Erythroblast (primary cell): ENCODE measurements around the gene SMU1.
"Not testable (repeated sequence)": the region's sequence is repeated elsewhere in the genome, so short reads cannot be mapped to it uniquely, and the experiment has no call there.

ENCODE experiments used
- DNase-seq, 2 experiments: peaks; one replicate each; lab custom pipeline; 2025; lab: John Stamatoyannopoulos, UW
- GATA1 ChIP-seq: IDR thresholded peaks from 2 replicates; pipeline ENCODE4 v1.6.1; 2011; ENCODE audit warnings: low read depth, mild to moderate bottlenecking, control low read depth, low read length, moderate library complexity
- POLR2A ChIP-seq: IDR thresholded peaks from 2 replicates; pipeline ENCODE4 v1.6.1; 2011; ENCODE audit warnings: mild to moderate bottlenecking, low read length

Gene SMU1

GRCh38 chr9:33101104-33101951 lies 24.9 kb upstream of the SMU1 start:
- DNase-seq: no peak
- no peak for TF ChIP-seq GATA1
- TF ChIP-seq POLR2A: no peak

GRCh38 chr9:33099754-33100153 lies 23.3 kb upstream of the SMU1 start:
- TF ChIP-seq POLR2A (no peak), GATA1 (no peak)
- DNase-seq: no peak

- DNase-seq: no peak
- no peak for TF ChIP-seq GATA1
- no peak for TF ChIP-seq POLR2A
Observed at GRCh38 chr9:33097192-33097591, 20.7 kb upstream of the SMU1 start.

GRCh38 chr9:33092634-33093033 lies 16.2 kb upstream of the SMU1 start:
- DNase-seq: no peak
- TF ChIP-seq POLR2A (no peak), GATA1 (no peak)

- not testable (repeated sequence) for DNase-seq
Observed at GRCh38 chr9:33085672-33086071, 9.2 kb upstream of the SMU1 start.

- DNase-seq: no peak
- no peak for TF ChIP-seq GATA1
- peak; percentile 9 for TF ChIP-seq POLR2A
Observed at GRCh38 chr9:33082538-33083326, 6.3 kb upstream of the SMU1 start.

GRCh38 chr9:33082128-33082527 lies 5.7 kb upstream of the SMU1 start:
- TF ChIP-seq POLR2A (no peak), GATA1 (no peak)
- DNase-seq: no peak

- TF ChIP-seq GATA1: no peak
- TF ChIP-seq POLR2A: no peak
- DNase-seq: peak; percentile 81 to 87
Observed at GRCh38 chr9:33081128-33081851, 4.8 kb upstream of the SMU1 start.

- TF ChIP-seq POLR2A: no peak
- no peak for TF ChIP-seq GATA1
- no peak for DNase-seq
Observed at GRCh38 chr9:33080534-33080933, 4.1 kb upstream of the SMU1 start.

- DNase-seq: no peak
- no peak for TF ChIP-seq POLR2A
- TF ChIP-seq GATA1: no peak
Observed at GRCh38 chr9:33068991-33069390, 7.5 kb downstream of the SMU1 start.

- TF ChIP-seq POLR2A: no peak
- TF ChIP-seq GATA1: no peak
- no peak for DNase-seq
Observed at GRCh38 chr9:33065157-33066076, 11.1 kb downstream of the SMU1 start.

- TF ChIP-seq GATA1 (no peak), POLR2A (no peak)
- no peak for DNase-seq
Observed at GRCh38 chr9:33051144-33051543, 25.3 kb downstream of the SMU1 start.

GRCh38 chr9:33049680-33050361 lies 26.7 kb downstream of the SMU1 start:
- TF ChIP-seq POLR2A (no peak), GATA1 (no peak)

More at GRCh38 chr9:33049680-33050361, 26.7 kb downstream of the SMU1 start:
- no peak for DNase-seq
